Nephron (organoid): ENCODE measurements around the gene ACTR6.
"Not testable (repeated sequence)": the region's sequence is repeated elsewhere in the genome, so short reads cannot be mapped to it uniquely, and the experiment has no call there.

ENCODE experiments used
- H3K27ac Mint-ChIP-seq, 3 experiments: 2 replicates each; pipeline ENCODE4 v1.8.0; 2020; ENCODE audit warnings: mixed read lengths in 3 of 3, mild to moderate bottlenecking in 2 of 3, moderate library complexity in 1 of 3
- H3K27me3 Mint-ChIP-seq: 2 replicates; pipeline ENCODE4 v1.8.0; 2021; ENCODE audit warnings: low read depth, mild to moderate bottlenecking, moderate library complexity, mixed read lengths
- H3K36me3 Mint-ChIP-seq: 2 replicates; pipeline ENCODE4 v1.8.0; 2020; ENCODE audit warnings: low read depth, mixed read lengths
- H3K4me1 Mint-ChIP-seq: 2 replicates; pipeline ENCODE4 v1.8.0; 2020; ENCODE audit warnings: mixed read lengths
- H3K4me3 Mint-ChIP-seq, 3 experiments: 2 replicates each; pipeline ENCODE4 v1.8.0; 2020; ENCODE audit warnings: mild to moderate bottlenecking in 3 of 3, mixed read lengths in 3 of 3, moderate library complexity in 2 of 3
- H3K9me3 Mint-ChIP-seq: 2 replicates; pipeline ENCODE4 v1.8.0; 2020; ENCODE audit warnings: mixed read lengths
- TF ChIP-seq, protein P1 (sequence below), 3 experiments: fragments of 200-600 bp; sonication (generic); IDR thresholded peaks; one replicate each; pipeline ENCODE4 v1.5.0; 2021; ENCODE audit warnings: antibody characterized with exemption in 3 of 3; ENCODE audit not compliant: unreplicated experiment in 3 of 3

Gene ACTR6

DNA sequence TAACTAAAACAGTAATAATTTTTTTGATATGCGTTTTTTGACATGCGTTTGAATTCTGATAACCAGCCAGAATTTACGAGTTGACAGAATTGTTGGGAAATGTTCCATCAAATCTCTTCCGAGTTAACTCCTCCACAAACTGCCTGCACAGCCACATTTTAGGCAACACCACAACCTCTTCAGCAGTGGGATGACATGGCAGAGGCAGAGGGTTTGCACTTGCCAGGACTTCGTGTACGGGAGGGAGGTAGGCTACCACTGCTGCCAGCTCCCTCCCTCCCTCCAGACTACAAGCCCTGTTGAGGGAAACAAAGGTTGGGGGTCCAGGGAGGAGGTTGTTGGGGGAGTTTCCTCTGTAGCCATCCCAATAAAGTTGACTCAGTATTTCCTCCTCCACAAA is 14.5 kb upstream of the ACTR6 start:
- Mint-ChIP-seq H3K36me3 (no peaks in the 10 kb centered on the region), H3K27ac (peak overlapping the region in 2 of 3 experiments; percentile 24 to 46), H3K9me3 (no peaks in the 10 kb centered on the region), H3K27me3 (no peaks in the 10 kb centered on the region), H3K4me3 (no peak overlapping the region), H3K4me1 (peaks cover 16% of the 10 kb centered on the region)
- TF ChIP-seq, protein P1, sequence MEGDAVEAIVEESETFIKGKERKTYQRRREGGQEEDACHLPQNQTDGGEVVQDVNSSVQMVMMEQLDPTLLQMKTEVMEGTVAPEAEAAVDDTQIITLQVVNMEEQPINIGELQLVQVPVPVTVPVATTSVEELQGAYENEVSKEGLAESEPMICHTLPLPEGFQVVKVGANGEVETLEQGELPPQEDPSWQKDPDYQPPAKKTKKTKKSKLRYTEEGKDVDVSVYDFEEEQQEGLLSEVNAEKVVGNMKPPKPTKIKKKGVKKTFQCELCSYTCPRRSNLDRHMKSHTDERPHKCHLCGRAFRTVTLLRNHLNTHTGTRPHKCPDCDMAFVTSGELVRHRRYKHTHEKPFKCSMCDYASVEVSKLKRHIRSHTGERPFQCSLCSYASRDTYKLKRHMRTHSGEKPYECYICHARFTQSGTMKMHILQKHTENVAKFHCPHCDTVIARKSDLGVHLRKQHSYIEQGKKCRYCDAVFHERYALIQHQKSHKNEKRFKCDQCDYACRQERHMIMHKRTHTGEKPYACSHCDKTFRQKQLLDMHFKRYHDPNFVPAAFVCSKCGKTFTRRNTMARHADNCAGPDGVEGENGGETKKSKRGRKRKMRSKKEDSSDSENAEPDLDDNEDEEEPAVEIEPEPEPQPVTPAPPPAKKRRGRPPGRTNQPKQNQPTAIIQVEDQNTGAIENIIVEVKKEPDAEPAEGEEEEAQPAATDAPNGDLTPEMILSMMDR (IDR thresholded peaks at IDR 0.05; ENCODE audit: unreplicated experiment in 3 of 3): no peak

DNA sequence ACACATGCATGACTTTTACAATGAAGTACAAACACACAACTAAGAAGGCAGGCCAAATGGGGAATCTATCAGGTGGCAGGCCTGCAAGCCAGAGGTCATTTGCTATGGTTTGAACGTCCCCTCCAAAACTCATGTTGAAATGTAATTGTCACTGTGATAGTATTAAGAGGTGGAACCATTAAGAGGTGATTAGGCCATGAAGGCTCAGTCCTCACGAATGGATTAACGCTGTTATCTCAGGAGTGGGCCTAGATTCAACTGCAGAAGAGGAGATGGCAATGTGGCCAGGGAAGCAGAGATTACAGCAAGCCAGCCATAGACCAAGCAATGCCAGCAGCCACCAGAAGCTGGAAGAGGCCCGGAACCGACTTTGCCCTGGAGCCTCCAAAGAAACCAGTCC is 13.5 kb upstream of the ACTR6 start:
- peaks cover 16% of the 10 kb centered on the region for H3K4me1 Mint-ChIP-seq
- H3K36me3 Mint-ChIP-seq: no peaks in the 10 kb centered on the region
- TF ChIP-seq, protein P1 (IDR thresholded peaks at IDR 0.05; ENCODE audit: unreplicated experiment in 3 of 3): no peak
- H3K4me3 Mint-ChIP-seq: no peak overlapping the region
- H3K27ac Mint-ChIP-seq: no peak overlapping the region
- no peaks in the 10 kb centered on the region for H3K27me3 Mint-ChIP-seq
- no peaks in the 10 kb centered on the region for H3K9me3 Mint-ChIP-seq

DNA sequence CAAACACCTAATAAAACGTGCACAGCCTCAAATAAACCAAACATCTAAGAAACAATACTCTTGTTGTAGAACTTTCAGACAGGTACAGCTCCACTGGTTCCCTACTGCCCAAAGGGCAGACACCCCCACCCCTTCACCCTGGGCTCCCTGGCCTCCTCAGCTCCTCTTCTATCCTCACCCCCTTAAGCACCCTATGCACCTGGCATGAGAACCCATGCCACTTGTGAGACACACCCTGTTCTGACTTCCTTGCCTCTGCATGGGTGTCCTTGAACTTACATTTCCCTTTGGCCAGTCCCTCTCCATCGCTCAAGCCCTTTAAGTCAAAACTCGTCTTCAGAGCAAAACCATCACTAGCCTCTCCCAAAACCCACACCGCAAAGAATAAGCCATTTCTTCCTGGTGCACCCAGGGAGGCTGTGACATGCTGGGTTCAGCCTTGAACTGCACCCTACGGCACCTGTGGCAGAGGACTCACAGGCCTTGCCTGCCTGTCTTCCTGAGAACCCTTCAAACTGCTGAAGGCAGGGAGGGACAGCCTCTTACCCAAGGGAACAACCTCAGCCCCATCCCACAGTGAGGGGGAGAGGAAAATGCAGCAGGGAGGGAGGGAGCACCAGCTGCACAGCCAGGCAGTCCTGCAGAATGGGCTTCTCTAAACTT is 12.6 kb upstream of the ACTR6 start:
- Mint-ChIP-seq H3K27me3 (no peaks in the 10 kb centered on the region), H3K36me3 (no peaks in the 10 kb centered on the region), H3K4me1 (peaks cover 16% of the 10 kb centered on the region), H3K4me3 (no peak overlapping the region), H3K27ac (no peak overlapping the region), H3K9me3 (no peaks in the 10 kb centered on the region)
- TF ChIP-seq, protein P1 (IDR thresholded peaks at IDR 0.05; ENCODE audit: unreplicated experiment in 3 of 3): no peak

DNA sequence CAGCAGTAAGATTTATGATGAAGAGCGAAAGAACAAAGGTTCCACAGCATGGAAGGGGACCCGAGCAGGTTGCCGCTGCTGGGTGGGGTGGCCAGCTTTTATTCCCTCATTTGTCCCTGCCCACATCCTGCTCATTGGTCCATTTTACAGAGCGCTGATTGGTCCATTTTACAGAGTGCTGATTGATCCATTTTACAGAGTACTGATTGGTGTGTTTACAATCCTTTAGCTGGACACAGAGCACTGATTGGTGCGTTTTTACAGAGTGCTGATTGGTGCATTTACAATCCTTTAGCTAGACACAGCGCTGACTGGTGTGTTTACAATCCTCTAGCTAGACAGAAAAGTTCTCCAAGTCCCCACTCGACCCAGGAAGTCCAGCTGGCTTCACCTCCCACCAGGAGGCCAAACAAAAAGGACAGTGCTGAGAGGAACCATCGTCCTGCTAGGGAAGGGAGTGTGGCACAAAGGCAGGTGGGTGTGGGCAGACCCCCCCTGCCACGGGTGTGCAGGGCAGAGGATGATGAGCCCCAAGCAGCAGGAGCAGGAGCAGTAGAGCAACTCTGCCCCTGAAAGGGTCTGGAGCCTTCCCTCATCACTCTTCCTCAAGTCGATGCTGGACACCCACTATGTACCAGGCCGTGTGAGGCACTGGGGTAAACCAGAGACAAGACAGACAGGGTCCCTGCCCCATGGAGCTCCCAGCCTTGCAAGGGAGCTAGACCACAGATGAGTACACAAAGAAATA is 11.6 kb upstream of the ACTR6 start:
- H3K27me3 Mint-ChIP-seq, H3K9me3 Mint-ChIP-seq, H3K4me3 Mint-ChIP-seq, H3K27ac Mint-ChIP-seq, H3K36me3 Mint-ChIP-seq: not testable (repeated sequence)
- H3K4me1 Mint-ChIP-seq: peaks cover 16% of the 10 kb centered on the region

DNA sequence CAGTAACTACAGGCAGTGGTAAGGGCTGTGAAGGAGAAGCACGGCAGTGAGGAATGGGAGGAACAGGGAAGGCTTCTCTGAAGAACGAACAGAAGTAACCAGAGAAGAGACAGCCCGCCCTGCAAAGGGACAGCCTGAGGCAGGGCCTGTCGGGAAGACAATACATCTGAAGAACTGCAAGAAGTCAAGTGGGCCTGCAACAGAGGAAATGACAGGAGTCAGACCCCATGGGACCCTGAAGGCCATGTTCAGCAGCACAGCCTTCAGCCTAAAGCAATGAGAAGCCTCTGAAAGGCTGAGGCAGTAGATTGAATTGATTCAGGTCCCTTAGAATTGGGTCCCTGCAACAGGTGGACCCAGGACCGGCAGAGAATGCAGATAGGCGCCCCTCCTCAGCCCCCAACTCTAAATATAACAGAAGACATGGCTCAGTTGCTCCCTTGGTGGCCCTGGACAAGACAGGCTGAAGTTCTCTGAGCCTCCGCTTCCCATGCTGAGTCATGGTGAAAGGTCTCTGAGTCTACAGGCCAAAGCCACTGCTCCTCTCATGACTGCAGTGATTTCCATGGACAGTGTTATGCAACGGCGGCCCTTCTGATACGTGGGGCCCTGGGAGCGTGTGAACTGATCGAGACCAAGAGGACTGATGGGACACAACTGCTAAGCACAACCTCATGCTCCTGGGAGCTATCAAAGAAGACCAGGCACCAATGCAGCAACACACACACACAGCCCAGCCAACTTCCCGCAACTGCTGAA is 10.8 kb upstream of the ACTR6 start:
- peaks cover 13% of the 10 kb centered on the region for H3K4me1 Mint-ChIP-seq
- peaks cover under 1% of the 10 kb centered on the region for H3K27me3 Mint-ChIP-seq
- TF ChIP-seq, protein P1 (IDR thresholded peaks at IDR 0.05; ENCODE audit: unreplicated experiment in 3 of 3): no peak
- H3K36me3 Mint-ChIP-seq: no peaks in the 10 kb centered on the region
- no peak overlapping the region for H3K27ac Mint-ChIP-seq
- no peaks in the 10 kb centered on the region for H3K9me3 Mint-ChIP-seq
- H3K4me3 Mint-ChIP-seq: no peak overlapping the region

DNA sequence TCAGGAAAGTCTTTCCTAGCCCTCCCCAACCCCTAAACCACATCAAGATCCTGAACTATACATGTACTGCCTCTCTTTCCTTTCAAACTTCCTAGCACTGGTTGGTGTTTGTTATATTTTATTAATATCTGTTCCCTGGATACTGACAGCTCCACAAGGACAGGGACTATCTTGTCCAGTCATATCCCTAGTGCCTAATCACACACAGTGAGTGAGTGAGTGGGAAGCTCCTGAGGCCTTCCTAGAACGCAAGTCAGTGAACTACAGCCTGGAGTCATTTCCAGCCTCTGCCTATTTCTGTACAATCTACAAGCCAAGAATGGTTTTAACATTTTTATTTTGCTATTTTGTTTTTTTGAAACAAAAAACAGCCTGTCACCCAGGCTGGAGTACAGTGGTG is 7.5 kb upstream of the ACTR6 start:
- Mint-ChIP-seq H3K27ac (no peak overlapping the region), H3K9me3 (no peaks in the 10 kb centered on the region), H3K27me3 (peaks cover 9% of the 10 kb centered on the region), H3K36me3 (no peaks in the 10 kb centered on the region), H3K4me1 (peaks cover 6% of the 10 kb centered on the region), H3K4me3 (no peak overlapping the region)
- TF ChIP-seq, protein P1 (IDR thresholded peaks at IDR 0.05; ENCODE audit: unreplicated experiment in 3 of 3): no peak
